Activated naive CD8-positive, alpha-beta T cell (primary cell): ENCODE results near the gene LMF2.
"Not testable (repeated sequence)": the region's sequence is repeated elsewhere in the genome, so short reads cannot be mapped to it uniquely, and the experiment has no call there.

ENCODE experiments used
- H3K27ac Mint-ChIP-seq: one replicate; pipeline ENCODE4 v1.8.0; 2021; ENCODE audit warnings: mixed read lengths
- H3K27me3 Mint-ChIP-seq: one replicate; pipeline ENCODE4 v1.8.0; 2021; ENCODE audit warnings: mixed read lengths
- H3K36me3 Mint-ChIP-seq: one replicate; pipeline ENCODE4 v1.8.0; 2021; ENCODE audit warnings: mixed read lengths
- H3K4me1 Mint-ChIP-seq: one replicate; pipeline ENCODE4 v1.8.0; 2021; ENCODE audit warnings: low read depth, mixed read lengths
- H3K4me3 Mint-ChIP-seq: one replicate; pipeline ENCODE4 v1.8.0; 2021; ENCODE audit warnings: mild to moderate bottlenecking, mixed read lengths
- H3K9me3 Mint-ChIP-seq: one replicate; pipeline ENCODE4 v1.8.0; 2021; ENCODE audit warnings: low read depth, mixed read lengths

The LMF2 gene

GRCh38 chr22:50542416-50542927 is 35.0 kb upstream of the LMF2 start:
- H3K4me3 Mint-ChIP-seq = peak overlapping the region; percentile 64
- H3K4me1 Mint-ChIP-seq = peaks cover 61% of the 10 kb centered on the region
- no peaks in the 10 kb centered on the region for H3K27me3 Mint-ChIP-seq
- H3K27ac Mint-ChIP-seq = peak overlapping the region; percentile 93
- no peaks in the 10 kb centered on the region for H3K9me3 Mint-ChIP-seq
- no peaks in the 10 kb centered on the region for H3K36me3 Mint-ChIP-seq

DNA sequence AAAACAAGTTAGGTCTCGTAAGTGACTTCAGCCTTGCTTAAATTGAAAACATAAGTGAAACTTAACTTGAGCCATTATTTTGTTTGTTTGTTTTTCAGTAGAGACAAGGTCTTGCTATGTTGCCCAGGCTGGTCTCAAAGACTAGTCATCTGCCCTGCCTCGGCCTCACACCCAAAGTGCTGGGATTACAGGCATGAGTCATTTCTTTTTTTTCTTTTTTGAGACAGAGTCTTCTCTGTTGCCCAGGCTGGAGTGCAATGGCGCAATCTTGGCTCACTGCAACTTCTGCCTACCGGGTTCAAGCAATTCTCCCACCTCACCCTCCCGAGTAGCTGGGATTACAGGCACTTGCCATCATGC is 34.1 kb upstream of the LMF2 start:
- H3K27ac Mint-ChIP-seq = peak overlapping the region; percentile 93
- H3K27me3 Mint-ChIP-seq, H3K9me3 Mint-ChIP-seq, H3K36me3 Mint-ChIP-seq, H3K4me3 Mint-ChIP-seq: not testable (repeated sequence)
- H3K4me1 Mint-ChIP-seq = peaks cover 61% of the 10 kb centered on the region

DNA sequence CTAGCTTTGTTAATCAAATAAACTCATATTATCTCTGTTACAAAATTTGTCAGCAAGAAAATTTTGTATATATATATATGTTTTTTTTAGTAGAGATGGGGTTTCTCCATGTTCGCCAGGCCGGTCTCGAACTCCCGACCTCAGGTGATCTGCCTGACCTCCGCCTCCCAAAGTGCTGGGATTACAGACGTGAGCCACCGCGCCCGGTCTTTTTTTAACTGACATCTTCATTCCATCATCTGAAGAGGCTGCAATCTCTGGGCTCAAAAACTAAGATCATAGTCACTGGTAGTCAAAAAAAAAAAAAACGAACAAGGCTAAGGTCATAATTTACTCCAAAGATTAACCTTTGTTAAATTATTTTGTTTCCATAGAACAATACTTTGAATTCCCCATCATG is 32.9 kb upstream of the LMF2 start:
- H3K9me3 Mint-ChIP-seq = no peaks in the 10 kb centered on the region
- H3K4me1 Mint-ChIP-seq = peaks cover 52% of the 10 kb centered on the region
- no peaks in the 10 kb centered on the region for H3K36me3 Mint-ChIP-seq
- H3K27ac Mint-ChIP-seq = peak overlapping the region; percentile 93
- peak overlapping the region; percentile 35 for H3K4me3 Mint-ChIP-seq
- no peaks in the 10 kb centered on the region for H3K27me3 Mint-ChIP-seq

GRCh38 chr22:50537765-50538164 is 30.3 kb upstream of the LMF2 start:
- no peaks in the 10 kb centered on the region for H3K27me3 Mint-ChIP-seq
- peak overlapping the region; percentile 21 for H3K4me3 Mint-ChIP-seq
- H3K9me3 Mint-ChIP-seq = no peaks in the 10 kb centered on the region
- peak overlapping the region; percentile 98 for H3K27ac Mint-ChIP-seq
- peaks cover 56% of the 10 kb centered on the region for H3K4me1 Mint-ChIP-seq
- no peaks in the 10 kb centered on the region for H3K36me3 Mint-ChIP-seq

- Mint-ChIP-seq H3K27ac (no peak overlapping the region), H3K36me3 (no peaks in the 10 kb centered on the region), H3K4me3 (no peak overlapping the region), H3K27me3 (no peaks in the 10 kb centered on the region), H3K4me1 (peaks cover 47% of the 10 kb centered on the region), H3K9me3 (no peaks in the 10 kb centered on the region)
Observed at GRCh38 chr22:50536226-50536625, 28.7 kb upstream of the LMF2 start.

- Mint-ChIP-seq H3K36me3 (no peaks in the 10 kb centered on the region), H3K27ac (peak overlapping the region; percentile 22), H3K27me3 (no peaks in the 10 kb centered on the region), H3K4me1 (peaks cover 38% of the 10 kb centered on the region), H3K4me3 (no peak overlapping the region), H3K9me3 (no peaks in the 10 kb centered on the region)
Observed at GRCh38 chr22:50535113-50535512, 27.6 kb upstream of the LMF2 start.

DNA sequence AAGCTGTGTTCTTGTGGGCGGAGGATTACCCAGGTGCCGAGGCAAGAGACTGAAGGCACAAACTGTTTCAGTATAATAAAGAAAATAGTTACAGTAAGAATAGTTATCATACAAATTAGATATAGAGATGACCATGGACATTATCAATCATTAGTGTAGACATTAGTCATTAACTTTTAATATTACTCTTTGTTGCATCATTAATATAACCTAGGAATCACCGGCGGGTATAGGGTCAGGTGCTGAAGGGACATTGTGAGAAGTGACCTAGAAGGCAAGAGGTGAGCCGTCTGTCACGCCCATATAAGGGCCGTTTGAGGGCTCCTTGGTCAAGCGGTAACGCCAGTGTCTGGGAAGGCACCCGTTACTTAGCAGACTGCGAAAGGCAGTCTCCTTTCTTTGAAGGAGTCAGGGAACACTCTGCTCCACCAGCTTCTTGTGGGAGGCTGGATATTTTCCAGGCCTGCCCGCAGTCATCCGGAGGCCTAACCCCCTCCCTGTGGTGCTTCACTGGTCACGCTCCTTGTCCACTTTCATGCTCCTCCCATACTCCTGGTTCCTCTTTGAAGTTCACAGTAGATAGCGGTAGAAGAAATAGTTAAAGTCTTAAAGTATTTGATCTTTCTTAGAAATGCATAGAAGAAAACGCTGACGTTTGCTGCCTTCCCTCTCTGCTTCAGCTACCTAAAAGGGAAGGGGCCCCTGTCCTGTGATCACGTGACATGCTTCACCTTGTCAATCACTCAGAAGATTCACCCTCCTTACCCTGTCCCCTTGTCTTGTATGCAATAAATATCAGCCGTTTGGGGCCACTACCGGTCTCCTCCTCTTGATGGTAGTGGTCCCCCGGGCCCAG is 26.6 kb upstream of the LMF2 start:
- Mint-ChIP-seq H3K4me3 (peak overlapping the region; percentile 60), H3K4me1 (peaks cover 28% of the 10 kb centered on the region), H3K27ac (peak overlapping the region; percentile 76)
- H3K27me3 Mint-ChIP-seq, H3K36me3 Mint-ChIP-seq, H3K9me3 Mint-ChIP-seq: not testable (repeated sequence)

DNA sequence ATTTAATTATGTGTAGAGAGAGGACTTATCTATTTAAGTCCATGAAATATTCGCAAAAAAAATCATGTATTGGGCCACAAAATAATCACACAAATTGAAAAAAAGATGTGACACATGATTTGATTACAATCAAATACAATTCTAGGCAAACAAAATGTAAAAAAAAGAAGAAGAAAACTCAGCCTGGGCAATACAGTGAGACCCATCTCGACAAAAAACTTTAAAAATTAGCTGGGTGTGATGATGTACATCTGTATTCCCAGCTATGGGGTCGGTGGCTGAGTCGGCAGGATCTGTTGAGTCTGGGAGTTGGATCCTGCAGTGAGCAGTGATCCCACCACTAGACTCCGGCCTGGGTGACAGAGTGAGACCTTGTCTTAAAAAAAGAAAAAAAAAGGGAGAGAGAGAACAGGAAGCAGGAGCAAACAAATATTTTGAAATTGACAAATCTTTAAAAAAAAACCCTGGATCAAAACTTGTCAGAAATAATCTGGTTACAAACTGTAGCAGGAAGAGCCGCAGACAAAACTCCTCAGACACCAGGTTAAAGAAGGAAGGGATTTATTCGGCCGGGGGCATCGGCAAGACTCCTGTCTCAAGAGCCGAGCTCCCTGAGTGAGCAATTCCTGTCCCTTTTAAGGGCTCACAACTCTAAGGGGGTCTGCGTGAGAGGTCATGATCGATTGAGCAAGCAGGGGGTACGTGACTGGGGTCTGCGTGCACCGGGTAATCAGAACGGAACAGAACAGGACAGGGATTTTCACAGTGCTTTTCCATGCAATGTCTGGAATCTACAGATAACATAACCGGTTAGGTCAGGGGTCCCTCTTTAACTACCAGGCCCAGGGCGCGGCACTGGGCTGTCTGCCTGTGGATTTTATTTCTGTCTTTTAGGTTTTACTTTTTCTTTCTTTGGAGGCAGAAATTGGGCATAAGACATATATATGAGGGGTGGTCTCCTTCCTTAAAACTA is 25.6 kb upstream of the LMF2 start:
- Mint-ChIP-seq H3K27me3 (no peaks in the 10 kb centered on the region), H3K4me3 (peak overlapping the region; percentile 89), H3K4me1 (peaks cover 27% of the 10 kb centered on the region), H3K27ac (peak overlapping the region; percentile 76), H3K36me3 (no peaks in the 10 kb centered on the region), H3K9me3 (no peaks in the 10 kb centered on the region)

DNA sequence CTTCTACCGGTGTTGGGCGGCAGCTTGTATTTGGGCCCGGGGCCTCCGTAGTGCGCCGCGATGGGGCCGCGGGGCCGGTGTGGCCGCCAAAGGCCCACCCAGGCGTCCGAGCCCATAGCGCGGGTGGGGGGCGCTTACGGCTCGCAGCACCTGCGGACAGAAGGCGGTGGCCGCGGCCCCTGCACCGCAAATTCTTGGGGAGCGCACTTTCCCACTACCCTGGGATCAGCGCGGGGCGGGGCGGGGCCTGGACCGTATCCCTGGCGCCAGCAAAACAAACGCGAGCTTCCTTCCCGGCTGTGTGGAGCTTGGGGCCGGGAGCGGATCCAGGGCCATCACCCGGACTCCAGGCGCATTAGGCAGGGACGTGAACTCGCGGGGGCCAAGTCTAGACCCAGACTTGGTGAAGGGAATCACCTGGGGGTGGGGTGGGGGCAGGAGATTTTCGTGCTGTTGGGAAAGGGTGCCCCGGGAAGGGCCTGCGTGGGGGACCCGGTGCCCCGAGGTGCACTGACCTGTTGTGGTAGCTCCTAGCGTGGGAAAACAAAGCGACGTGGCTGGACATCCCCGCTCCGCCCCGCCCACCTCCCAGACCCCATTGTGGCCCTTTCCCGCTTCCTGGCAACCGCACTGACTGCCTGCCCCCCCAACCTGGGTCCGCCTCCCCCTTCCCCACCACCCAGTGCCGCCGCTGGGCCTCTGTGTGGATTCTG is 24.6 kb upstream of the LMF2 start:
- Mint-ChIP-seq H3K4me1 (peaks cover 30% of the 10 kb centered on the region), H3K4me3 (peak overlapping the region; percentile 89), H3K36me3 (no peaks in the 10 kb centered on the region), H3K27me3 (no peaks in the 10 kb centered on the region), H3K9me3 (no peaks in the 10 kb centered on the region), H3K27ac (peak overlapping the region; percentile 76)

DNA sequence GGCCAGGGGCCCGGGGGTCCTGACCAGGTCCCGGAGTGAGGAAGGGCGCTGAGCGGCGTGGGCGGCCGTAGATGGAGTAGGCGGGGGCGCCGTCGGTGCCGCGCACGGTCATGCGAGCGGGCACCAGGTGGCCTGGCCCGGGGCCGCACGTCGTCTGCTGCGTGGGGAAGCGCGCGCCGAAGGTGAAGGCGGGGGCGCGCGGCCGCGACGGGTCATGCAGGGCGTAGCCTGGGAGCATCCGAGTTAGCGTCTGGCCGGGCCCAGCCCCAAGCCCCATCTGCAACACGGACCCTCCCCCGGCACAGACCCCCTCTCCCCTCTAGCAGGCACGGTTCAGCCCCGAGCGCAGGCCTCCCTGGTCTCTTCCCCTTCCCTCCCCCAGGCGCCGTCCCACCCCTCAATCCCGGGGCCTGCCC is 24.1 kb upstream of the LMF2 start:
- peaks cover 34% of the 10 kb centered on the region for H3K4me1 Mint-ChIP-seq
- peak overlapping the region; percentile 93 for H3K27ac Mint-ChIP-seq
- H3K27me3 Mint-ChIP-seq = no peaks in the 10 kb centered on the region
- H3K9me3 Mint-ChIP-seq = no peaks in the 10 kb centered on the region
- H3K36me3 Mint-ChIP-seq = no peaks in the 10 kb centered on the region
- H3K4me3 Mint-ChIP-seq = peak overlapping the region; percentile 89

GRCh38 chr22:50530877-50531545 is 23.5 kb upstream of the LMF2 start:
- Mint-ChIP-seq H3K4me3 (peak overlapping the region; percentile 89), H3K4me1 (peaks cover 34% of the 10 kb centered on the region), H3K9me3 (no peaks in the 10 kb centered on the region), H3K27ac (peak overlapping the region; percentile 93), H3K27me3 (no peaks in the 10 kb centered on the region), H3K36me3 (no peaks in the 10 kb centered on the region)

DNA sequence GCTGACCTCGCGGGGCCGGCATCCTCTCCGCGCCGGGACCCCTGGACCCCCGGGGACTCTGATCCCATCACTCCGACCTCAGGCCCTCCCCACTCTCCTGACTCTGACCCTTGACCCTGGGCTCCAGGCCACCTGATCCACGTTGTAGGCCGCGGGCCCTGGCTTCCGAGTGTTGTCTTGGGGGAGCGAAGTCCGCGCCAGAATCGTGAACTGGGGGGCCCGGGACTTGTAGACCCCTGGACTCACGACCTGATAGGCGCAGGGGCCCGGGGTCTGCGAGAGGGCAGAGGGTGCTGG is 23.0 kb upstream of the LMF2 start:
- Mint-ChIP-seq H3K27me3 (no peaks in the 10 kb centered on the region), H3K27ac (peak overlapping the region; percentile 93), H3K4me1 (peaks cover 34% of the 10 kb centered on the region), H3K9me3 (no peaks in the 10 kb centered on the region), H3K4me3 (peak overlapping the region; percentile 89), H3K36me3 (no peaks in the 10 kb centered on the region)

DNA sequence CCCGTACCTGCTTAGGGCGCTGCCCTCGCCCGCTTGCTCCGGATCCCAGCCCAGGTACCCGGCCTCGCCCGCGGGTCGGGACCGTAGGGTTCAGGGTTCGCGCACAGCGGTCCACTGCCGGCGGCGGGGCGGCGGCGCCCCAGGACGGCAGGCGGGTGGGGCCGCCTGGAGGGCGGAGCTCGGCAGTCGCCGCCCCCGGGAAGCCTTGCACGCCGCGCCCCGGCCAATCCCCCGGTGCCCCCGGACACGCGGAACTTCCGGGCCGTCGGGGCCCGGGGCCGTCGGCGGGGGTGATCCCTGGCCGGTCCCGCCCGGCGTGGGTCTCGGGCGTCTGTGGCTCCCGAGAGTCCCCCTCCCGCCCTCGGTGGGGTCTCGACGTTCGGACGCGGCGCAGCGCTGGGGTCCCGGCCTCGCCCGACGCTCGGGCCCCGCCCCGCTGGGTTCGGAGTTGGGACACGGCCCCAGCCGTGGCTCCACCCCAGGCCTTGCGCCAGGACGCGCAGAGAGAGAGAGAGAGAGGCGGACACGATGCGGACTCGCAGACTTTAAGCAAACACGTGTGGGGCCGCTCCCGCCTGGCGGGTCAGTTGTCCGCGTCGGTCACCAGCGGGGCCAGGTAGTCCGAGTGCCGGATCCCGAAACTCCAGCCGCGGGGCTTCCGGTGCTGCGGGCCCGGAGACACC is 22.5 kb upstream of the LMF2 start, which contains the start of gene TYMP:
TYMP (minus strand) TSS at position 116 of the 683 bp plus-strand sequence. CDS start 303 bp downstream, outside the sequence.
- peak within 1 kb of the TSS; percentile 89 for H3K4me3 Mint-ChIP-seq
- no peaks in the 10 kb centered on the region for H3K27me3 Mint-ChIP-seq
- H3K9me3 Mint-ChIP-seq = no peaks in the 10 kb centered on the region
- H3K36me3 Mint-ChIP-seq = no peaks in the 10 kb centered on the region
- H3K4me1 Mint-ChIP-seq = peaks cover 34% of the 10 kb centered on the region
- peak within 1 kb of the TSS; percentile 93 for H3K27ac Mint-ChIP-seq
